Measurements from ENCODE around the gene CYP1A2. TPM values are rescaled to one million over a fixed set of nuclear protein-coding genes. Genes with fewer than 3 reads are reported as not detected.
"Not testable (repeated sequence)": the region's sequence is repeated elsewhere in the genome, so short reads cannot be mapped to it uniquely, and the experiment has no call there.

CYP1A2 gene
- total and polyA plus RNA-seq, 2 of the 13 experiments (the other 11 are each of a cell fraction or from before 2014, with no cell fraction given), result 0.07 TPM; not detected in 1

DNA sequence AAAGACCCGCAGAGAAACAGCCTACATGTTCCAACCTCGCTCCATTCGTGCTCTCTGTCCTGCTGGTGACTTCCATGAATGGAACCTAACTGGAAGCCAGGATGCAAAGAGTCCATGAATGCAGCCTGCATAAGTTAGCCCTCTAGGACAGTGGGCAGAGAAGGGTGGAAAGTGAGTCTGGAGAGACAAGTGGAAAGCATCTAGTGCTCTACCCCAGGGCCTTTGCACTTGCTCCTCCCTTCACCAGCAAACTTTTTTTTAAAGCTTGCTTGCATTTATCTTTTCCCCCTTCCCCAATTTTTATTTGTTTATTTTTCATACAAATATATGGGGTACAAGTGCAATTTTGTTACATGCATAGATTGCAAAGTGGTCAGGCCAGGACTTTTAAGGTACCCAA, 15.4 kb upstream of the CYP1A2 start (continued):
- TF ChIP-seq, protein P1, sequence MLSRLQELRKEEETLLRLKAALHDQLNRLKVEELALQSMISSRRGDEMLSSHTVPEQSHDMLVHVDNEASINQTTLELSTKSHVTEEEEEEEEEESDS (CRISPR knock-in tag; IDR thresholded peaks at IDR 0.05; ENCODE audit: borderline replicate concordance), result no peak
- TF ChIP-seq ZNF432 (CRISPR knock-in tag; IDR thresholded peaks at IDR 0.05; ENCODE audit: borderline replicate concordance), result no peak

DNA sequence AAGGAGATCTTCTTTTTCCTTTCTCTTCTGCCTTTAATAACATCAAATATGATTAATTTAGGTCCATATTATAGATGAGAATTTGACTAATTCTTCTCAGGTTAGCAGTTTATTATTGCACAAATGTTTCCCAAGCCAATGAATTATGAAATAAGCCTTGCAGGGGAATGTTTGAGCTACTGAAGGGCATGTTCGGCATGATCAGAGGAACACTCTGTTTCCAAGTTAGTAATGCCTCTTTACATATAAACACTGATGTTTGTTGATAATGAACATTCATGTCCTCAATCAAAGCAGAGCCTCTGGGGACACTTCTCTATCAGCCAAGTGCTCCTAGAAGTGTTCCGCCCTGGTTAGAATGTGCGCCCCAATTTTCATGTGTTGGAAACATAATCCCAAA, 13.3 kb upstream of the CYP1A2 start:
- H2AFZ ChIP-seq (ENCODE audit: low read length), result no peak overlapping the region
- 84% methylated on average over 3 of the region's 3 CpGs for WGBS (ENCODE audit: low lambda C conversion rate)
- no peak for ATAC-seq
- ChIA-PET CTCF (ENCODE audit: low intra/inter-chr PET ratio, low total read pairs) (no interaction called here), POLR2A (interaction anchor here (1.0 kb wide), 1 partner anchor 9 kb away, joined by 5 read pairs; no protein-coding TSS in a partner anchor)
- H3K4me3 ChIP-seq (replicated peaks in 1 of 3; ENCODE audit: insufficient read depth in 1 of 3, low read depth in 2 of 3, low read length in 3 of 3), result no peak overlapping the region
- no peak for FAIRE-seq
- no peaks in the 10 kb centered on the region for H3K27me3 ChIP-seq (ENCODE audit: control insufficient read depth in 1 of 2, insufficient read depth in 2 of 2, low read length in 2 of 2)
- intact Hi-C loops (cut with micrococcal nuclease; ENCODE audit: unreplicated experiment), result no loop called here
- no TSS peak for BruUV-seq (replicated peaks)
- in situ Hi-C loops (cut with HindIII; ENCODE audit: extremely low pct_ligation_motif_present, low pct_unique_long_range_greater_than_20kb), result no loop called here
- TF ChIP-seq CEBPB (IDR thresholded peaks at IDR 0.05; ENCODE audit: borderline replicate concordance, low read depth, low read length) (0 out of 2 replicates have a peak, but pooled peaks have one; percentile 33), MTF2 (CRISPR knock-in tag; IDR thresholded peaks at IDR 0.05; ENCODE audit: borderline replicate concordance) (no peak)
- no peaks in the 10 kb centered on the region for H3K9me3 ChIP-seq (ENCODE audit: low read length)
- H3K4me1 ChIP-seq (ENCODE audit: insufficient read depth, low read length), result peaks cover 50% of the 10 kb centered on the region
- H3K4me2 ChIP-seq (ENCODE audit: low read depth, low read length), result no peak overlapping the region
- no peak overlapping the region for H3K27ac ChIP-seq (ENCODE audit: extremely low read length, insufficient read depth, low read length)
- no peaks in the 10 kb centered on the region for H4K20me1 ChIP-seq (ENCODE audit: insufficient read depth, low read length)
- H3K79me2 ChIP-seq (ENCODE audit: insufficient read depth, low read length), result no peaks in the 10 kb centered on the region
- H3K36me3 ChIP-seq (replicated peaks in 1 of 2; ENCODE audit: control insufficient read depth in 1 of 2, insufficient read depth in 2 of 2, low read length in 2 of 2), result no peaks in the 10 kb centered on the region
- DNase-seq (ENCODE audit: low spot score), result no peak
- H3K9ac ChIP-seq (ENCODE audit: insufficient read depth, low read depth, low read length), result no peak overlapping the region

DNA sequence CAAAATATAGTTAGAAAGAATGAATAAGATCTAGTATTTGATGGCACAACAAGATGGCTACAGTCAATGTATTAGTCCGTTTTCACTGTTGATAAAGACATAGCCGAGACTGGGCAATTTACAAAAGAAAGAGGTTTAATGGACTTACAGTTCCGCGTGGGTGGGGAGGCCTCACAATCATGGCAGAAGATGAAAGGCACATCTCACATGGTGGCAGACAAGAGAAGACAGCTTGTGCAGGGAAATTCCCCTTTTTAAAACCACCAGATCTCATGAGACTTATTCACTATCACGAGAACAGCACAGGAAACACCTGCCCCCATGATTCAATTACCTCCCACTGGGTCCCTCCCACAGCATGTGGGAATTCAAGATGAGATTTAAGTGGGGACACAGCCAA, 10.4 kb upstream of the CYP1A2 start:
- H3K9me3 ChIP-seq (ENCODE audit: low read length); H3K4me3 ChIP-seq (replicated peaks in 1 of 3; ENCODE audit: insufficient read depth in 1 of 3, low read depth in 2 of 3, low read length in 3 of 3); POLR2A ChIA-PET; CTCF ChIA-PET (ENCODE audit: low intra/inter-chr PET ratio, low total read pairs); FAIRE-seq; H3K36me3 ChIP-seq (replicated peaks in 1 of 2; ENCODE audit: control insufficient read depth in 1 of 2, insufficient read depth in 2 of 2, low read length in 2 of 2); H3K79me2 ChIP-seq (ENCODE audit: insufficient read depth, low read length); intact Hi-C loops (cut with micrococcal nuclease; ENCODE audit: unreplicated experiment); H3K4me2 ChIP-seq (ENCODE audit: low read depth, low read length); in situ Hi-C loops (cut with HindIII; ENCODE audit: extremely low pct_ligation_motif_present, low pct_unique_long_range_greater_than_20kb); H4K20me1 ChIP-seq (ENCODE audit: insufficient read depth, low read length); DNase-seq (ENCODE audit: low spot score); ATAC-seq; H3K27ac ChIP-seq (ENCODE audit: extremely low read length, insufficient read depth, low read length); BruUV-seq (replicated peaks); H3K27me3 ChIP-seq (ENCODE audit: control insufficient read depth in 1 of 2, insufficient read depth in 2 of 2, low read length in 2 of 2); H3K9ac ChIP-seq (ENCODE audit: insufficient read depth, low read depth, low read length); H2AFZ ChIP-seq (ENCODE audit: low read length): not testable (repeated sequence)
- H3K4me1 ChIP-seq (ENCODE audit: insufficient read depth, low read length), result peaks cover 23% of the 10 kb centered on the region
- WGBS (ENCODE audit: low lambda C conversion rate), result 88% methylated on average over 5 of the region's 5 CpGs
